Right lobe of liver (tissue), 6 donors: ENCODE data around the gene IFIT3. TPM values are rescaled to one million over a fixed set of nuclear protein-coding genes. Genes with fewer than 3 reads are reported as not detected.

Source experiments
- ATAC-seq, 4 donors: fragments of 200-7000 bp; cut with Tn5 transposase; one replicate each; pipeline ENCODE4 v1.9.1; 2020; ENCODE audit warnings: mild to moderate bottlenecking in 4 of 4, moderate library complexity in 4 of 4
- DNase-seq, 3 donors: peaks; one replicate each; pipeline ENCODE4 v3.0.0-alpha.2; 2020
- H3K27ac ChIP-seq, 3 donors: fragments of 200-600 bp; one replicate each; pipeline ENCODE4 v1.8.0; 2022
- H3K27me3 ChIP-seq, 2 donors: fragments of 200-600 bp; one replicate each; pipeline ENCODE4 v1.8.0; 2022
- H3K36me3 ChIP-seq, 4 donors: fragments of 200-600 bp; sonication (generic) in 1 of 4; one replicate each; pipeline versions ENCODE4 v1.5.1 to v1.8.0; 2017 to 2022; ENCODE audit warnings: control low read depth in 1 of 4
- H3K4me1 ChIP-seq, 4 donors: fragments of 200-600 bp; sonication (generic) in 1 of 4; one replicate each; pipeline versions ENCODE4 v1.5.1 to v1.8.0; 2017 to 2022; ENCODE audit warnings: control low read depth in 1 of 4
- H3K4me3 ChIP-seq, 3 donors: fragments of 200-600 bp; one replicate each; pipeline ENCODE4 v1.8.0; 2022
- H3K9me3 ChIP-seq, 4 donors: fragments of 200-600 bp; sonication (generic) in 1 of 4; one replicate each; pipeline versions ENCODE4 v1.5.1 to v1.8.0; 2017 to 2022; ENCODE audit warnings: control low read depth in 1 of 4
- CTCF ChIP-seq, 4 donors: fragments of 200-600 bp in 3 of 4; fragments of 450-650 bp in 1 of 4; IDR thresholded peaks; one replicate each; pipeline versions ENCODE4 v1.5.1 to v1.8.0; 2016 to 2022; ENCODE audit warnings: antibody characterized with exemption in 4 of 4, mild to moderate bottlenecking in 2 of 4
- POLR2A ChIP-seq: fragments of 450-650 bp; IDR thresholded peaks from one replicate; pipeline ENCODE4 v1.6.1; 2017; ENCODE audit warnings: antibody characterized with exemption, mild to moderate bottlenecking
- WGBS: methylation state at CpG from one replicate; pipeline ENCODE4 v1.1.6; 2018; ENCODE audit warnings: low coverage, low lambda C conversion rate; ENCODE audit not compliant: insufficient coverage; ENCODE audit errors: missing lambda C conversion rate; 5-methylcytosine and 5-hydroxymethylcytosine counted together
- intact Hi-C, 2 donors: fragments of 100-400 bp; cut with DNase I; formaldehyde crosslinking; loops; one replicate each; pipeline versions ENCODE4 v1.11.2 to v1.14.1; 2022
- total RNA-seq, 6 experiments: library from RNA; depleted of rRNA in 2 of 6; stranded (reverse); fragments of >200 nt in 2 of 6; fragmentation: NEBNext Ultra II Directional in 3 of 6; extraction: Animal tissue kit (Norgen Biotek cat#: 25700) in 3 of 6; gene quantifications; one replicate each; pipeline versions ENCODE4 v1.1.0 to v1.2.4, GENCODE V29; 2016 to 2023
- donor health status: DM: no; HTN: yes; CAD: no.
- donor health status: DM: no; HTN: no; CAD: no.
- donor health status: DM: no; HTN: no; CAD: no.
- donor health status: DM: no; HTN: yes; CAD: no.
- donor health status: DM: no; HTN: yes; CAD: no.

Gene IFIT3
- total RNA-seq, 6 experiments from 2014 or later: 7.5 to 17.9 (median 11.5) TPM

DNA sequence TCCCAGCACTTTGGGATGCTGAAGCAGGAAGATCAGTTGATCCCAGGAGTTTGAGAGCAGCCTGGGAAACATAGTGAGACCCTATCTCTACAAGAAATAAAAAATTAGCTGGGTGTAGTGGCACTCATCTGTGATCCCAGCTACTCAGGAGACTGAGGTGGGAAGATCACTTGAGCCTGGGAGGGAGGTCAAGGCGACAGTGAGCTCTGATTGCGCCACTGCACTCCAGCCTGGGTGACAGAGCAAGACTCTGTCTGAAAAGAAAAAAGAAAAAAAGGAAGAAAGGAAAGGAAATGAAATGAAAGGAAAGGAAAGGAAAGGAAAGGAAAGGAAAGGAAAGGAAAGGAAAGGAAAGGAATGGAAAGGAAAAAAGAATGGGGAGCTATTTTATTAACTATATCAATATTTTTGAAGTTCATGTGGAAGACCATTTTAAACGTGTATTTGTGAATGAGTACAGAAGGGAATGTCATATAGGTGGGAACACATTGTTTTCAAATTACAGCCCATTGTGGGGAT lies 33.0 kb upstream of the IFIT3 start:
- TF ChIP-seq CTCF (IDR thresholded peaks at IDR 0.05) (no peak), POLR2A (no peak)

GRCh38 chr10:89295597-89295996 lies 32.2 kb upstream of the IFIT3 start:
- no peaks in the 10 kb centered on the region for H3K27me3 ChIP-seq
- 9% methylated on average over 1 of the region's 1 CpG for WGBS
- intact Hi-C loops: no loop called here
- no peaks in the 10 kb centered on the region for H3K36me3 ChIP-seq
- no peak for DNase-seq
- H3K27ac ChIP-seq: peak overlapping the region; percentile 58 to 78 (median 71)
- no peak for TF ChIP-seq CTCF (IDR thresholded peaks at IDR 0.05)
- TF ChIP-seq POLR2A: no peak
- ATAC-seq: peak; percentile 59 to 82 (median 66)
- H3K4me3 ChIP-seq: no peak overlapping the region
- peaks cover 0 to 18% (median 2%) of the 10 kb centered on the region in 4 donors for H3K4me1 ChIP-seq
- no peaks in the 10 kb centered on the region for H3K9me3 ChIP-seq

More for the DNA sequence above, 33.0 kb upstream of the IFIT3 start:
- no peaks in the 10 kb centered on the region for H3K27me3 ChIP-seq
- peaks cover 0 to 18% (median 2%) of the 10 kb centered on the region in 4 donors for H3K4me1 ChIP-seq
- H3K36me3 ChIP-seq: no peaks in the 10 kb centered on the region
- no peaks in the 10 kb centered on the region for H3K9me3 ChIP-seq
- no peak overlapping the region for H3K27ac ChIP-seq
- 76% methylated on average over 3 of the region's 3 CpGs for WGBS
- ATAC-seq (no peak), DNase-seq (no peak)
- intact Hi-C loops: no loop called here
- H3K4me3 ChIP-seq: no peak overlapping the region

GRCh38 chr10:89296220-89296648 lies 31.6 kb upstream of the IFIT3 start:
- DNase-seq: peak in 1 of 3 donors; percentile 53
- H3K4me1 ChIP-seq: peaks cover 0 to 23% (median 2%) of the 10 kb centered on the region in 4 donors
- H3K4me3 ChIP-seq: no peak overlapping the region
- H3K27ac ChIP-seq: peak overlapping the region; percentile 58 to 78 (median 71)
- intact Hi-C loops: no loop called here
- peak; percentile 61 to 78 (median 65) for ATAC-seq
- TF ChIP-seq CTCF (IDR thresholded peaks at IDR 0.05): no peak
- TF ChIP-seq POLR2A: no peak
- H3K9me3 ChIP-seq: no peaks in the 10 kb centered on the region
- no peaks in the 10 kb centered on the region for H3K36me3 ChIP-seq
- 12% methylated on average over 5 of the region's 5 CpGs for whole genome bisulfite sequencing
- no peaks in the 10 kb centered on the region for H3K27me3 ChIP-seq

GRCh38 chr10:89297356-89297755 lies 30.4 kb upstream of the IFIT3 start:
- WGBS: 100% methylated on average over 1 of the region's 4 CpGs
- ATAC-seq: no peak
- no peaks in the 10 kb centered on the region for H3K27me3 ChIP-seq
- intact Hi-C loops: no loop called here
- peaks cover 0 to 25% (median 2%) of the 10 kb centered on the region in 4 donors for H3K4me1 ChIP-seq
- no peak for DNase-seq
- H3K36me3 ChIP-seq: no peaks in the 10 kb centered on the region
- H3K27ac ChIP-seq: no peak overlapping the region
- no peaks in the 10 kb centered on the region for H3K9me3 ChIP-seq
- TF ChIP-seq POLR2A (no peak), CTCF (IDR thresholded peaks at IDR 0.05) (no peak)
- H3K4me3 ChIP-seq: no peak overlapping the region
